OCI-LY7 (cell line): ENCODE measurements around the gene C1orf141. TPM values are rescaled to one million over a fixed set of nuclear protein-coding genes. Genes with fewer than 3 reads are reported as not detected.

Experiments
- BruUV-seq: library from RNA; stranded (reverse); fragments of 400-500 nt; replicated peaks from 2 replicates; lab custom pipeline; 2021; lab: Mats Ljungman, UMichigan
- CTCF ChIA-PET: fragments of 300-600 bp; sonication (Branson Sonifier 250); formaldehyde crosslinking; loops from one replicate; lab custom pipeline; 2022; ENCODE audit warnings: antibody characterized with exemption; ENCODE audit not compliant: unreplicated experiment; lab: Charles Lee
- POLR2A ChIA-PET: fragments of 300-600 bp; sonication (Branson Sonifier 250); formaldehyde crosslinking; loops from one replicate; lab custom pipeline; 2022; ENCODE audit warnings: antibody characterized with exemption; lab: Charles Lee
- DNase-seq: peaks from one replicate; pipeline ENCODE4 v3.0.0-alpha.2; 2015; ENCODE audit warnings: low spot score
- H2AFZ ChIP-seq: fragments of 200-600 bp; sonication (generic), shearing (Covaris generic); 2 replicates; pipeline ENCODE4 v1.6.1; 2014; ENCODE audit warnings: mild to moderate bottlenecking, antibody characterized with exemption, low read length, moderate library complexity
- H3K27ac ChIP-seq: fragments of 200-600 bp; sonication (generic); 2 replicates; pipeline ENCODE4 v1.5.1; 2014; ENCODE audit warnings: mixed run types, low read depth, mild to moderate bottlenecking, moderate library complexity, low read length, inconsistent platforms; ENCODE audit not compliant: poor library complexity, severe bottlenecking
- H3K36me3 ChIP-seq: fragments of 200-600 bp; sonication (generic); 2 replicates; pipeline ENCODE4 v1.6.1; 2014; ENCODE audit warnings: mild to moderate bottlenecking, antibody characterized with exemption, low read length, moderate library complexity, mixed read lengths; ENCODE audit not compliant: insufficient read depth
- H3K4me1 ChIP-seq: fragments of 200-600 bp; sonication (generic); 2 replicates; pipeline ENCODE4 v1.5.1; 2014; ENCODE audit warnings: mild to moderate bottlenecking, low read length; ENCODE audit not compliant: insufficient read depth, poor library complexity, severe bottlenecking
- H3K4me2 ChIP-seq: fragments of 200-600 bp; sonication (generic); 2 replicates; pipeline ENCODE4 v1.6.1; 2014; ENCODE audit warnings: mild to moderate bottlenecking, low read length
- H3K4me3 ChIP-seq: fragments of 200-600 bp; sonication (generic); 2 replicates; pipeline ENCODE4 v1.5.1; 2014; ENCODE audit warnings: mild to moderate bottlenecking, low read depth, low read length; ENCODE audit not compliant: poor library complexity, severe bottlenecking
- H3K79me2 ChIP-seq: fragments of 200-600 bp; sonication (generic); 2 replicates; pipeline ENCODE4 v1.6.1; 2016; ENCODE audit warnings: low read depth, mild to moderate bottlenecking, low read length, moderate library complexity, mixed read lengths; ENCODE audit not compliant: insufficient read depth
- H3K9me2 ChIP-seq: fragments of 200-600 bp; sonication (generic); 2 replicates; pipeline ENCODE4 v1.6.1; 2016; ENCODE audit warnings: mild to moderate bottlenecking, low read length, mixed read lengths; ENCODE audit not compliant: insufficient read depth
- H3K9me3 ChIP-seq: fragments of 200-600 bp; sonication (generic); 2 replicates; pipeline ENCODE4 v1.6.1; 2014; ENCODE audit warnings: mild to moderate bottlenecking, mixed run types, low read length, mixed read lengths
- H4K20me1 ChIP-seq: fragments of 200-600 bp; sonication (generic); 2 replicates; pipeline ENCODE4 v1.6.1; 2014; ENCODE audit warnings: mild to moderate bottlenecking, antibody characterized with exemption, low read length, moderate library complexity, mixed read lengths; ENCODE audit not compliant: insufficient read depth
- CTCF ChIP-seq: fragments of 200-600 bp; sonication (generic); conservative IDR thresholded peaks from 2 replicates; pipeline ENCODE4 v1.5.1; 2014; ENCODE audit warnings: mild to moderate bottlenecking, antibody characterized with exemption, low read length, moderate library complexity, mixed read lengths
- EZH2phosphoT487 ChIP-seq: fragments of 200-600 bp; sonication (generic); IDR thresholded peaks from 2 replicates; pipeline ENCODE4 v1.6.1; 2018; ENCODE audit warnings: low read depth, borderline replicate concordance, mild to moderate bottlenecking, mixed run types, antibody characterized with exemption, low read length, moderate library complexity, mixed read lengths
- intact Hi-C: fragments of 100-400 bp; cut with micrococcal nuclease; formaldehyde crosslinking; loops from one replicate; pipeline ENCODE4 v1.10.0; 2022; ENCODE audit not compliant: unreplicated experiment
- total RNA-seq, 2 experiments: library from RNA; depleted of rRNA in 1 of 2; stranded (reverse); fragments of >200 nt in 1 of 2; shearing (Covaris generic) in 1 of 2; gene quantifications; 2 replicates each; pipeline ENCODE4 v1.2.3, GENCODE V29; 2014 to 2022

C1orf141 gene
- total RNA-seq, 2 experiments from 2014 or later, result not detected

GRCh38 chr1:67140460-67140859 is 5.7 kb upstream of the C1orf141 start:
- intact Hi-C loops, result no loop called here
- POLR2A ChIA-PET, result interaction anchor here (1.9 kb wide), 1 partner anchor 11 kb away, joined by 4 read pairs; no protein-coding TSS in a partner anchor
- CTCF ChIA-PET, result no interaction called here

GRCh38 chr1:67138813-67139499 is 4.2 kb upstream of the C1orf141 start:
- Histone ChIP-seq H3K9me3 (no peaks in the 10 kb centered on the region), H3K9me2 (no peaks in the 10 kb centered on the region), H3K36me3 (no peaks in the 10 kb centered on the region), H3K79me2 (no peaks in the 10 kb centered on the region), H3K4me2 (no peak overlapping the region), H4K20me1 (no peaks in the 10 kb centered on the region), H2AFZ (no peak overlapping the region; the same call in 1 of the 2 replicates), H3K4me3 (no peak overlapping the region), H3K4me1 (no peaks in the 10 kb centered on the region), H3K27ac (no peak overlapping the region)
- no peak for TF ChIP-seq CTCF
- TF ChIP-seq EZH2phosphoT487, result no peak
- no TSS peak for BruUV-seq
- ChIA-PET CTCF (no interaction called here), POLR2A (interaction anchor here (1.0 to 1.2 kb wide), 2 partner anchors 9 to 11 kb away, joined by 3 read pairs; no protein-coding TSS in a partner anchor)
- no peak for DNase-seq
- intact Hi-C loops, result no loop called here

More at GRCh38 chr1:67140460-67140859, 5.7 kb upstream of the C1orf141 start:
- DNase-seq, result no peak
- Histone ChIP-seq H4K20me1 (no peaks in the 10 kb centered on the region), H3K36me3 (no peaks in the 10 kb centered on the region), H3K79me2 (no peaks in the 10 kb centered on the region), H3K9me3 (no peaks in the 10 kb centered on the region), H2AFZ (no peak overlapping the region), H3K4me1 (no peaks in the 10 kb centered on the region), H3K4me3 (no peak overlapping the region), H3K4me2 (no peak overlapping the region), H3K9me2 (no peaks in the 10 kb centered on the region), H3K27ac (no peak overlapping the region)
- BruUV-seq, result no TSS peak
- TF ChIP-seq CTCF (no peak), EZH2phosphoT487 (no peak)

GRCh38 chr1:67137307-67137753 is 2.6 kb upstream of the C1orf141 start:
- no peaks in the 10 kb centered on the region for H3K9me2 ChIP-seq
- H3K4me1 ChIP-seq, result no peaks in the 10 kb centered on the region
- H3K36me3 ChIP-seq, result no peaks in the 10 kb centered on the region
- ChIA-PET POLR2A (interaction anchor here (0.5 to 2.4 kb wide), 3 partner anchors 13 to 1744 kb away, joined by 3 to 8 read pairs (median 3); no protein-coding TSS in a partner anchor), CTCF (interaction anchor here (1.0 kb wide), 1 partner anchor 12 kb away, joined by 4 read pairs; no protein-coding TSS in a partner anchor)
- no TSS peak for BruUV-seq
- no peak overlapping the region for H3K27ac ChIP-seq
- H3K4me2 ChIP-seq, result no peak overlapping the region
- no peaks in the 10 kb centered on the region for H3K9me3 ChIP-seq
- H2AFZ ChIP-seq, result no peak overlapping the region
- intact Hi-C loops, result no loop called here
- no peak overlapping the region for H3K4me3 ChIP-seq
- TF ChIP-seq EZH2phosphoT487 (no peak), CTCF (no peak)
- no peaks in the 10 kb centered on the region for H4K20me1 ChIP-seq
- no peaks in the 10 kb centered on the region for H3K79me2 ChIP-seq
- no peak for DNase-seq
